Neural crest cell (in vitro differentiated cells): Measurements from ENCODE around the gene ELK3. TPM values are rescaled to one million over a fixed set of nuclear protein-coding genes. Genes with fewer than 3 reads are reported as not detected.

Source experiments
- DNase-seq: peaks from one replicate; pipeline ENCODE4 v3.0.0; 2021; ENCODE audit warnings: low read depth, mixed read lengths, low spot score
- H3K27ac Mint-ChIP-seq: one replicate; pipeline ENCODE4 v1.8.0; 2021; ENCODE audit warnings: mild to moderate bottlenecking, mixed read lengths; ENCODE audit not compliant: unreplicated experiment
- H3K27me3 Mint-ChIP-seq: 2 replicates; pipeline ENCODE4 v1.8.0; 2021; ENCODE audit warnings: low read depth, mild to moderate bottlenecking, mixed read lengths
- H3K36me3 Mint-ChIP-seq: 2 replicates; pipeline ENCODE4 v1.8.0; 2021; ENCODE audit warnings: low read depth, mild to moderate bottlenecking, mixed read lengths
- H3K4me1 Mint-ChIP-seq: 2 replicates; pipeline ENCODE4 v1.8.0; 2021; ENCODE audit warnings: mixed read lengths
- H3K4me3 Mint-ChIP-seq: one replicate; pipeline ENCODE4 v1.8.0; 2021; ENCODE audit warnings: mild to moderate bottlenecking, mixed read lengths
- H3K9me3 Mint-ChIP-seq: 2 replicates; pipeline ENCODE4 v1.8.0; 2021; ENCODE audit warnings: mixed read lengths
- total RNA-seq: library from RNA; stranded (reverse); gene quantifications from 2 replicates; pipeline ENCODE4 v1.2.1, GENCODE V29; 2021
- TF ChIP-seq, protein P1 (sequence below): fragments of 200-600 bp; sonication (generic); conservative IDR thresholded peaks from 2 replicates; pipeline ENCODE4 v1.5.0; 2021; ENCODE audit warnings: antibody characterized with exemption, mild to moderate bottlenecking

Gene ELK3
- total RNA-seq, 1 donor from 2014 or later, result 19.0 TPM

DNA sequence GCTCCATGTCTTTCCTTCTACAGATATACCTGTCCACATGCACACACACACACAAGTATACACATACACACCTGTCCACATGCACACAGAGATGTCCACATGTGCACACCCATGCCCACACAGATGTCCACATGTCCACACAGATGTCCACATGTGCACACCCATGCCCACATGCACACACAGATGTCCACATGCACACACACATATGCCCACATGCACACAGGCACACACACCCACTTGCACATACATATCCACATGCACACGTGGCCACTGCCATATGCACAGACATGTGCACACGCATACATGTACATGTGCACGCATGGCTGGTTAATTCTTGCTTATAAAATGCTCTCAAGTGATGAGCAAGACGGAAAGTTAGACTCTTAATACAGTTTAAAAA lies 32.2 kb downstream of the ELK3 start:
- H3K27ac Mint-ChIP-seq, result peak overlapping the region; percentile 29
- no peaks in the 10 kb centered on the region for H3K9me3 Mint-ChIP-seq
- no peak for DNase-seq
- peaks cover 2% of the 10 kb centered on the region for H3K36me3 Mint-ChIP-seq
- H3K4me1 Mint-ChIP-seq, result no peaks in the 10 kb centered on the region
- no peak overlapping the region for H3K4me3 Mint-ChIP-seq
- TF ChIP-seq, protein P1, sequence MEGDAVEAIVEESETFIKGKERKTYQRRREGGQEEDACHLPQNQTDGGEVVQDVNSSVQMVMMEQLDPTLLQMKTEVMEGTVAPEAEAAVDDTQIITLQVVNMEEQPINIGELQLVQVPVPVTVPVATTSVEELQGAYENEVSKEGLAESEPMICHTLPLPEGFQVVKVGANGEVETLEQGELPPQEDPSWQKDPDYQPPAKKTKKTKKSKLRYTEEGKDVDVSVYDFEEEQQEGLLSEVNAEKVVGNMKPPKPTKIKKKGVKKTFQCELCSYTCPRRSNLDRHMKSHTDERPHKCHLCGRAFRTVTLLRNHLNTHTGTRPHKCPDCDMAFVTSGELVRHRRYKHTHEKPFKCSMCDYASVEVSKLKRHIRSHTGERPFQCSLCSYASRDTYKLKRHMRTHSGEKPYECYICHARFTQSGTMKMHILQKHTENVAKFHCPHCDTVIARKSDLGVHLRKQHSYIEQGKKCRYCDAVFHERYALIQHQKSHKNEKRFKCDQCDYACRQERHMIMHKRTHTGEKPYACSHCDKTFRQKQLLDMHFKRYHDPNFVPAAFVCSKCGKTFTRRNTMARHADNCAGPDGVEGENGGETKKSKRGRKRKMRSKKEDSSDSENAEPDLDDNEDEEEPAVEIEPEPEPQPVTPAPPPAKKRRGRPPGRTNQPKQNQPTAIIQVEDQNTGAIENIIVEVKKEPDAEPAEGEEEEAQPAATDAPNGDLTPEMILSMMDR, result no peak
- no peaks in the 10 kb centered on the region for H3K27me3 Mint-ChIP-seq

DNA sequence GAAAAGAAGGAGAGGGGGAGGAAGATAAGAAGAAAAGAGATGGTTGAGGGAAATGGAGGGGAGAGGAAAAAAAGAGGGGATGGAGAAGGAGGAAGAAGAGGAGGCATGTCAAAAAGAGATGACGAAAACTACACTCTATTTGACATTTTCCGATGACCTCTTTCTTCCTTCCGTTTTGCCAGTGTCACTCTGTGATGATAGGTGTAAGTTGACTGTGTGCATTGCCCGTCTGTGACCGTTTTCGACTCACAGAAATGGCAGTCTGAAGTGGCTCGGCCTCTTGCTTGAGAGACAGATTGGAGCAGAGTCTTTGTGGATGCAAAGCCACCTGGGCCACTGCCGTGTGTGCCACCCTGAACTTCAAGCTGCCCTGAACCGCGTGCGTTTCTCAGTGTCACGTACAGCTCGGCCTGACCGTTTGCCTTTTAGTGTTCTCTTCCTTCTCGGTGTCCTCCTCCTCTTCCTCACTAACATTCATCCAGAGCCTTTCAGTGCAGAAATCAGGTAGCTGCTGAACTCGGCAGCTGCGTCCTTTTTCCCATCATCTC lies 32.7 kb downstream of the ELK3 start:
- Mint-ChIP-seq H3K4me3 (no peak overlapping the region), H3K9me3 (no peaks in the 10 kb centered on the region), H3K27me3 (no peaks in the 10 kb centered on the region), H3K27ac (no peak overlapping the region), H3K36me3 (peaks cover 2% of the 10 kb centered on the region), H3K4me1 (no peaks in the 10 kb centered on the region)
- no peak for DNase-seq
- TF ChIP-seq, protein P1, result no peak

DNA sequence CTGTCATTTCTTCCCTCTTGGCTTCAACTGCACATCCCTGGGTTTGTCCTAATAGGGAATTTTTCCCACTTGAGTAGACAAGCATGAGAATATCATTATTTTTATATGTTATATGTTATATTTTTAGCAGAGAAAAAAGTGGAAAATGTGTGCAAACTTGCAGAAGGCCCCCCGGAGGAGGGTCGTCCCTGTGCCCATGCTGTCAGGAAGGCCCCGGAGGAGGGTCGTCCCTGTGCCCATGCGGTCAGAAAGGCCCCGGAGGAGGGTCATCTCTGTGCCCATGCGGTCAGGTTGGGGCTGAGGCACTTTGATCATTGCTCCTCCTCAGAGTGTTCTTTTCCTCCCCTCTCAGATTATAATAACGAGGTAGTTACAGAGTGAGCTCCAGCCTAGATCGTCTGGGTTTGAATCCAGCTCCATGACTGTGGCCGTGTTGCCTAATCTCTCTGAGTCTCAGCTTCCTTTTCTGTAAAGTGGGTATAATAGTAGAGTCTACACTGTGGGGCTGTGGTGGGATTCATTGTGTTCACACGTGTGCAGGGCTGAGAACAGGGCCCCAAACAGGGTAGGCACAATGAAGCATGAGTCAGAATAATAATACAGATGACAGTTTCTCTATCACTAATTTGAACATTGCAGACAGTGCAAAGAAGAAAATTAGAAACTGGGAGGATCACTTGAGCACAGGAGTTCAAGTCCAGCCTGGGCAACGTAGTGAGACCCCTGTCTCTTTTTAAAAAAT lies 33.4 kb downstream of the ELK3 start:
- no peak overlapping the region for H3K4me3 Mint-ChIP-seq
- TF ChIP-seq, protein P1, result no peak
- H3K27me3 Mint-ChIP-seq, result no peaks in the 10 kb centered on the region
- peaks cover 2% of the 10 kb centered on the region for H3K36me3 Mint-ChIP-seq
- H3K27ac Mint-ChIP-seq, result no peak overlapping the region
- H3K9me3 Mint-ChIP-seq, result no peaks in the 10 kb centered on the region
- no peak for DNase-seq
- no peaks in the 10 kb centered on the region for H3K4me1 Mint-ChIP-seq

DNA sequence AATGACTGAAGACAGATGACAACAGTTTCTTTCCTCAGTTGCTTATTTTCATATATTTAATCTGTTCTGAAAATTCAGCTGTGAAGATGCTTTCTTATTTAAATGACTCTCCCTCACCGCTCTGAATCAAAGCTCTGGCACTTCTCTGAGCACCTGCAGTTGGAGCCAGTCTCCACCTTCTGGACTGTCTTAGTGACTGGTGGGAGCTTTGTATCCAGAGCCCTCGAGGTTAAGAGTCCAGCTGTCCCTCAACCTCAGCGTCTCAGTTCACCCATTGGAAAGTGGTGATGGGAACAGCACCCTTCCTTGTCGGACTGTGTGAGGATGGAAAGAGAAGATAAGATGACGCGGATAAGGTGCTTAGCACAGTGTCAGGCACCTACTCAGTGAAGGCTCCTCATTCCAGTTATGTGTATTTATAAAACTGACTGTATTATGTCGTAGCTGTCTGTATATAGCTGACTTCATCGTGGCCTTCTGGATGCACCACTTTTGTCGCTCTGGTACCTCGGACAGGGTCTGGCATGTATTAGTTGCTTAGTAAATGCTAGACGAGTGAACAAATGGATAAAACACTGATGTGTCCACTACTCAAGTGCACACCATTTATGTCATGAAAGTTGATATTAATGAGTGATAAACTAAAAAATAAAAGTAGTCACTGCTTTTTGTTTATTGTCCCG lies 34.5 kb downstream of the ELK3 start:
- Mint-ChIP-seq H3K4me3 (no peak overlapping the region), H3K27ac (no peak overlapping the region), H3K4me1 (peaks cover 4% of the 10 kb centered on the region), H3K27me3 (no peaks in the 10 kb centered on the region), H3K36me3 (peaks cover 2% of the 10 kb centered on the region), H3K9me3 (no peaks in the 10 kb centered on the region)
- no peak for DNase-seq
- TF ChIP-seq, protein P1, result no peak

DNA sequence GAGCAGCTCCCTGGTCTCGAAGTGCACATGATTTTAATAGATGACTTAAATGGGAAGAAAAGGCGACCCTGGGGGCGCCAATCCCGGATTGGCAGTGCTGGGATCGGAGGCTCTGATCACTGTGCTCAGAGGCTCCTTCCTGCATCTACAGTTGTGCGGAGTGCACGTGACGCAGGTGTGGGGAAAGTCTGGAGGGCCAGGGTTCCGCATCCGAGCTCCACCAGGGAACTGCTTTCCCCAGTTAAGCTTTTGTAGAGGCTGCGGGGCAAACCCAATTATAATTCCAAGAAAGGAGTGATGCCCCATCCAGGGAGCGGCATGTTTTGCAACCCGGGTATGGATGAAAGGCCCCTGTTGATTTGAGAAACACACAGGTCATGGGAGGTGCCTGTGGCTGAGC lies 36.5 kb downstream of the ELK3 start:
- DNase-seq, result no peak
- no peak overlapping the region for H3K4me3 Mint-ChIP-seq
- H3K27me3 Mint-ChIP-seq, result no peaks in the 10 kb centered on the region
- H3K9me3 Mint-ChIP-seq, result no peaks in the 10 kb centered on the region
- TF ChIP-seq, protein P1, result no peak
- peaks cover 5% of the 10 kb centered on the region for H3K4me1 Mint-ChIP-seq
- peak overlapping the region; percentile 57 for H3K27ac Mint-ChIP-seq
- peaks cover 2% of the 10 kb centered on the region for H3K36me3 Mint-ChIP-seq
